ENCODE results near the gene ATG12. TPM values are rescaled to one million over a fixed set of nuclear protein-coding genes. Genes with fewer than 3 reads are reported as not detected.
"Not testable (repeated sequence)": the region's sequence is repeated elsewhere in the genome, so short reads cannot be mapped to it uniquely, and the experiment has no call there.

ATG12 gene
- total RNA-seq, 2 donors from 2014 or later = 32.6 to 89.8 TPM

DNA sequence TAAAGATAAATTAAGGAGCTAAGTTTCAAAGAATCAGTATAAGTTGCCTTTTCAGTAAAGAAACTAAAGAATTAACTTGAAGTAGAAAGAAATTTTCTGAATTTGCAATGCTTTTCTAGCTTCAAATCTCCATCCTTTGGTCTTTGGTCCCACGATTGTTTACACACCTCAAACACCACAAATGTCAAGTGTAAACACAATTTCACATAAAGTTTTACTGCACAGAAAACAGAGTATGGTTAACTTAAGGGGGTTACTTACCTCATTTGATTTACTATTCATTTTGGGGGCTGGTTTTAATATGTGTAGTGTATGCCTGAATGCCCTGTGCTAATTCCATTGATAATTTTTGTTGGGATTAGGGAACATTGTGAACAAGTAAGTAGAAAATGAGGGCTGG, 29.0 kb downstream of the ATG12 start:
- Histone ChIP-seq H3K4me3 (no peak overlapping the region), H3K27ac (no peak overlapping the region), H3K9me3 (no peaks in the 10 kb centered on the region), H3K4me1 (ENCODE audit: control insufficient read depth in 1 of 2, low read depth in 2 of 2) (peaks cover 5 to 28% of the 10 kb centered on the region in 2 donors), H3K27me3 (replicated peaks; ENCODE audit: insufficient read depth) (no peaks in the 10 kb centered on the region), H3K36me3 (no peaks in the 10 kb centered on the region)
- TF ChIP-seq, protein P1, sequence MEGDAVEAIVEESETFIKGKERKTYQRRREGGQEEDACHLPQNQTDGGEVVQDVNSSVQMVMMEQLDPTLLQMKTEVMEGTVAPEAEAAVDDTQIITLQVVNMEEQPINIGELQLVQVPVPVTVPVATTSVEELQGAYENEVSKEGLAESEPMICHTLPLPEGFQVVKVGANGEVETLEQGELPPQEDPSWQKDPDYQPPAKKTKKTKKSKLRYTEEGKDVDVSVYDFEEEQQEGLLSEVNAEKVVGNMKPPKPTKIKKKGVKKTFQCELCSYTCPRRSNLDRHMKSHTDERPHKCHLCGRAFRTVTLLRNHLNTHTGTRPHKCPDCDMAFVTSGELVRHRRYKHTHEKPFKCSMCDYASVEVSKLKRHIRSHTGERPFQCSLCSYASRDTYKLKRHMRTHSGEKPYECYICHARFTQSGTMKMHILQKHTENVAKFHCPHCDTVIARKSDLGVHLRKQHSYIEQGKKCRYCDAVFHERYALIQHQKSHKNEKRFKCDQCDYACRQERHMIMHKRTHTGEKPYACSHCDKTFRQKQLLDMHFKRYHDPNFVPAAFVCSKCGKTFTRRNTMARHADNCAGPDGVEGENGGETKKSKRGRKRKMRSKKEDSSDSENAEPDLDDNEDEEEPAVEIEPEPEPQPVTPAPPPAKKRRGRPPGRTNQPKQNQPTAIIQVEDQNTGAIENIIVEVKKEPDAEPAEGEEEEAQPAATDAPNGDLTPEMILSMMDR (IDR thresholded peaks at IDR 0.05) = no peak
- ATAC-seq (ENCODE audit: insufficient number of reproducible peaks, low FRiP score, low read depth) = no peak
- no peak for DNase-seq (ENCODE audit: low spot score)

GRCh38 chr5:115811406-115811805, 30.0 kb downstream of the ATG12 start:
- Histone ChIP-seq H3K4me1 (ENCODE audit: control insufficient read depth in 1 of 2, low read depth in 2 of 2) (peaks cover 5 to 28% of the 10 kb centered on the region in 2 donors), H3K36me3 (no peaks in the 10 kb centered on the region), H3K27me3 (replicated peaks; ENCODE audit: insufficient read depth) (no peaks in the 10 kb centered on the region), H3K4me3 (no peak overlapping the region), H3K27ac (no peak overlapping the region), H3K9me3 (no peaks in the 10 kb centered on the region)
- no peak for ATAC-seq (ENCODE audit: insufficient number of reproducible peaks, low FRiP score, low read depth)
- no peak for DNase-seq (ENCODE audit: low spot score)
- TF ChIP-seq, protein P1 (IDR thresholded peaks at IDR 0.05) = no peak

- ATAC-seq (ENCODE audit: insufficient number of reproducible peaks, low FRiP score, low read depth) (no peak), DNase-seq (ENCODE audit: low spot score) (no peak)
- Histone ChIP-seq H3K36me3 (no peaks in the 10 kb centered on the region), H3K27me3 (replicated peaks; ENCODE audit: insufficient read depth) (no peaks in the 10 kb centered on the region), H3K4me3 (no peak overlapping the region), H3K4me1 (ENCODE audit: control insufficient read depth in 1 of 2, low read depth in 2 of 2) (peaks cover 5 to 28% of the 10 kb centered on the region in 2 donors), H3K27ac (no peak overlapping the region), H3K9me3 (no peaks in the 10 kb centered on the region)
- TF ChIP-seq, protein P1 (IDR thresholded peaks at IDR 0.05) = no peak
Observed at GRCh38 chr5:115810761-115811160, 30.6 kb downstream of the ATG12 start.

GRCh38 chr5:115809946-115810345, 31.4 kb downstream of the ATG12 start:
- no peaks in the 10 kb centered on the region for H3K36me3 ChIP-seq
- no peak overlapping the region for H3K27ac ChIP-seq
- no peaks in the 10 kb centered on the region for H3K27me3 ChIP-seq (replicated peaks; ENCODE audit: insufficient read depth)
- TF ChIP-seq, protein P1 (IDR thresholded peaks at IDR 0.05) = no peak
- no peak overlapping the region for H3K4me3 ChIP-seq
- no peak for ATAC-seq (ENCODE audit: insufficient number of reproducible peaks, low FRiP score, low read depth)
- H3K9me3 ChIP-seq = no peaks in the 10 kb centered on the region
- peaks cover 5 to 23% of the 10 kb centered on the region in 2 donors for H3K4me1 ChIP-seq (ENCODE audit: control insufficient read depth in 1 of 2, low read depth in 2 of 2)
- DNase-seq (ENCODE audit: low spot score) = no peak

- H3K27ac ChIP-seq; DNase-seq (ENCODE audit: low spot score); H3K36me3 ChIP-seq; H3K9me3 ChIP-seq; ATAC-seq (ENCODE audit: insufficient number of reproducible peaks, low FRiP score, low read depth); H3K4me3 ChIP-seq; H3K4me1 ChIP-seq (ENCODE audit: control insufficient read depth in 1 of 2, low read depth in 2 of 2); H3K27me3 ChIP-seq (replicated peaks; ENCODE audit: insufficient read depth): not testable (repeated sequence)
Observed at GRCh38 chr5:115808066-115808465, 33.3 kb downstream of the ATG12 start.

DNA sequence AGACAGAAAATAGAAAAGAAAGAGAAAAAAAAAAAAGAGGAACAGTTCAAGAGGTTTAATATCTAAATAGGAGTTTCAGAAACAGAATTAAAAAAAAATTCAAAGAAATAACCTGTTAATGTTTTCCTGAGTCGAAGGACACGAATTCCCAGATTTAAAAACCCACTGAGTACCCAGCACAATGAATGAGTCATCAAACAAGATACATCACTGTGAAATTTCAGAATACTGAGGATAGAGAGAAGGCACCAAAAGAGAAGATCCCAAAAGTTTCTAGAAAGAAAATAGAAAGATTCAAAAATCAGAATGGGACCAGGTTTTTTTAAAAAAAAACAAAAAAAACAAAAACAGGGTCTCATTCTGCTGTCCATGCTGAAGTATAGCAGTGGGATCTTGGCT, 33.7 kb downstream of the ATG12 start:
- Histone ChIP-seq H3K27ac (no peak overlapping the region), H3K27me3 (replicated peaks; ENCODE audit: insufficient read depth) (no peaks in the 10 kb centered on the region), H3K4me3 (no peak overlapping the region), H3K4me1 (ENCODE audit: control insufficient read depth in 1 of 2, low read depth in 2 of 2) (peaks cover 0 to 5% of the 10 kb centered on the region in 2 donors), H3K36me3 (no peaks in the 10 kb centered on the region), H3K9me3 (no peaks in the 10 kb centered on the region)
- DNase-seq (ENCODE audit: low spot score) = no peak
- no peak for ATAC-seq (ENCODE audit: insufficient number of reproducible peaks, low FRiP score, low read depth)
- TF ChIP-seq, protein P1 (IDR thresholded peaks at IDR 0.05) = no peak

Data from thoracic aorta (tissue), 2 donors.